GM12878 (cell line): ENCODE data around the gene GRIK1. TPM values are rescaled to one million over a fixed set of nuclear protein-coding genes. Genes with fewer than 3 reads are reported as not detected.

Source experiments
- ATAC-seq: fragments of 200-7000 bp; cut with Tn5 transposase; 3 replicates; pipeline ENCODE4 v1.9.1; 2020; ENCODE audit warnings: mild to moderate bottlenecking, moderate library complexity
- BruUV-seq: library from RNA; stranded (reverse); fragments of 400-500 nt; replicated peaks from 2 replicates; lab custom pipeline; 2021; lab: Mats Ljungman, UMichigan
- CTCF ChIA-PET: fragments of 300-600 bp; sonication (Branson Sonifier 250); formaldehyde crosslinking; extraction: SDS; loops from one replicate; lab custom pipeline; 2021; ENCODE audit warnings: inconsistent platforms; lab: Yijun Ruan, JAX
- POLR2A ChIA-PET: fragments of 350-600 bp; formaldehyde crosslinking; extraction: SDS; loops from one replicate; lab custom pipeline; 2021; ENCODE audit warnings: inconsistent platforms; lab: Charles Lee
- RAD21 ChIA-PET: fragments of 300-600 bp; sonication (Branson Sonifier 250); formaldehyde crosslinking; loops from one replicate; lab custom pipeline; 2023; ENCODE audit warnings: antibody characterized with exemption; ENCODE audit not compliant: unreplicated experiment; lab: Charles Lee
- SMC1A ChIA-PET: fragments of 300-600 bp; sonication (Branson Sonifier 250); formaldehyde crosslinking; loops from one replicate; lab custom pipeline; 2023; ENCODE audit not compliant: unreplicated experiment, uncharacterized antibody; lab: Charles Lee
- DNase-seq: peaks from one replicate; pipeline ENCODE4 v3.0.0-alpha.2; 2011; ENCODE audit warnings: low read depth, low spot score
- FAIRE-seq: peaks from 3 replicates; lab custom pipeline; 2011; peaks lifted over from hg19 to GRCh38; lab: Jason Lieb, UNC
- H2AFZ ChIP-seq: 2 replicates; pipeline ENCODE4 v1.6.0; 2011; ENCODE audit warnings: low read depth, low read length, control low read depth; ENCODE audit not compliant: control insufficient read depth
- H3K27ac ChIP-seq: 2 replicates; pipeline ENCODE4 v1.5.1; 2011; ENCODE audit warnings: control low read depth; ENCODE audit not compliant: control insufficient read depth, insufficient read depth
- H3K27me3 ChIP-seq, 2 experiments: replicated peaks in 1 of 2; 2 replicates each; pipeline versions ENCODE4 v1.6.0 to v1.6.1; 2011; ENCODE audit warnings: low read length in 1 of 2; ENCODE audit not compliant: control insufficient read depth in 2 of 2, insufficient read depth in 2 of 2
- H3K36me3 ChIP-seq, 2 experiments: 2 replicates each; pipeline ENCODE4 v1.5.1; 2011; ENCODE audit warnings: low read length in 1 of 2; ENCODE audit not compliant: control insufficient read depth in 2 of 2, insufficient read depth in 2 of 2
- H3K4me1 ChIP-seq: 2 replicates; pipeline ENCODE4 v1.6.1; 2011; ENCODE audit warnings: mild to moderate bottlenecking, low read length, moderate library complexity, mixed read lengths; ENCODE audit not compliant: control insufficient read depth, insufficient read depth
- H3K4me2 ChIP-seq: 2 replicates; pipeline ENCODE4 v1.6.0; 2011; ENCODE audit warnings: control low read depth; ENCODE audit not compliant: control insufficient read depth, insufficient read depth
- H3K4me3 ChIP-seq: fragments of 200-600 bp; sonication (generic); 2 replicates; pipeline ENCODE4 v1.5.1; 2016
- H3K79me2 ChIP-seq: 2 replicates; pipeline ENCODE4 v1.6.0; 2011; ENCODE audit warnings: low read length; ENCODE audit not compliant: control insufficient read depth, insufficient read depth
- H3K9ac ChIP-seq: 2 replicates; pipeline ENCODE4 v1.8.0; 2011; ENCODE audit warnings: low read length, control low read depth, mixed read lengths; ENCODE audit not compliant: control insufficient read depth, insufficient read depth
- H3K9me3 ChIP-seq: replicated peaks from 3 replicates; pipeline ENCODE4 v1.5.1; 2011; ENCODE audit warnings: mild to moderate bottlenecking, low read length; ENCODE audit not compliant: control insufficient read depth, insufficient read depth
- H4K20me1 ChIP-seq: 2 replicates; pipeline ENCODE4 v1.6.0; 2011; ENCODE audit not compliant: control insufficient read depth, insufficient read depth
- CEBPB ChIP-seq, 2 experiments: fragments of 150-350 bp in 1 of 2; IDR thresholded peaks; 2 replicates each; pipeline ENCODE4 v1.6.1; 2012 to 2014; ENCODE audit warnings: low read depth in 2 of 2, low read length in 2 of 2, borderline replicate concordance in 1 of 2, inconsistent platforms in 1 of 2
- HDGF ChIP-seq: fragments of 450-650 bp; IDR thresholded peaks from 2 replicates; pipeline ENCODE4 v1.6.1; 2016; ENCODE audit warnings: antibody characterized with exemption
- POLR2AphosphoS2 ChIP-seq: IDR thresholded peaks from 2 replicates; pipeline ENCODE4 v1.6.1; 2011; ENCODE audit warnings: low read depth, mild to moderate bottlenecking, low read length, improper control_type of control experiment, moderate library complexity
- SIX5 ChIP-seq: IDR thresholded peaks from 2 replicates; pipeline ENCODE4 v1.6.1; 2011; ENCODE audit warnings: mild to moderate bottlenecking, low read depth, low read length, moderate library complexity; ENCODE audit not compliant: severe bottlenecking
- SPI1 ChIP-seq: IDR thresholded peaks from 2 replicates; pipeline ENCODE4 v1.6.1; 2011; ENCODE audit warnings: low read depth, mild to moderate bottlenecking, low read length, moderate library complexity, borderline replicate concordance; ENCODE audit not compliant: insufficient read depth
- SREBF2 ChIP-seq: IDR thresholded peaks from 2 replicates; pipeline ENCODE4 v1.6.1; 2012; ENCODE audit warnings: mild to moderate bottlenecking, low read length
- TCF12 ChIP-seq: IDR thresholded peaks from 2 replicates; pipeline ENCODE4 v1.6.1; 2011; ENCODE audit warnings: low read depth, mild to moderate bottlenecking, low read length
- whole genome bisulfite sequencing: methylation state at CpG from one replicate; pipeline ENCODE4 v1.1.6; 2016; ENCODE audit warnings: low lambda C conversion rate; ENCODE audit not compliant: insufficient replicate concordance, insufficient coverage; ENCODE audit errors: missing lambda C conversion rate; 5-methylcytosine and 5-hydroxymethylcytosine counted together
- in situ Hi-C: fragments of 300-500 bp; cut with MboI; formaldehyde crosslinking; loops from 9 replicates; pipeline ENCODE4 v1.14.3; 2018; ENCODE audit warnings: mixed read lengths
- intact Hi-C: fragments of 100-400 bp; cut with micrococcal nuclease; formaldehyde crosslinking; loops from one replicate; pipeline ENCODE4 v1.14.2; 2022; ENCODE audit not compliant: unreplicated experiment
- polyA plus RNA-seq, 11 experiments: library from polyadenylated mRNA; depleted of rRNA in 4 of 11; unstranded in 6 of 11; stranded (reverse) in 5 of 11; fragments of >200 nt; fragmentation: Nextera tagmentation in 4 of 11; fragmentation: Illumina TruSeq in 1 of 11; extraction: Ambion mirVana in 4 of 11; extraction: Trizol in 1 of 11; gene quantifications; 1 replicate in 1 of 11; 2 replicates in 10 of 11; pipeline versions ENCODE4 v1.2.1 to v1.2.3, GENCODE V29; 2011 to 2016; ENCODE audit warnings: inconsistent platforms in 2 of 11, missing spikeins in 2 of 11, low read depth in 1 of 11
- total RNA-seq, 4 experiments: library from RNA; depleted of rRNA in 3 of 4; stranded (reverse); fragments of >200 nt in 3 of 4; fragmentation: Illumina TruSeq in 1 of 4; extraction: Trizol in 1 of 4; gene quantifications; 2 replicates each; pipeline versions ENCODE4 v1.2.1 to v1.2.3, GENCODE V29; 2013 to 2021

Gene GRIK1
- total and polyA plus RNA-seq, 10 of the 15 experiments (the other 5 are each of a cell fraction or from before 2014, with no cell fraction given), result 0.05 to 0.13 (median 0.09) TPM; not detected in 7

- BruUV-seq, result no TSS peak
- SMC1A ChIA-PET, result interaction anchor here (1.2 kb wide), 1 partner anchor 14 kb away, joined by 3 read pairs; no protein-coding TSS in a partner anchor
- ATAC-seq (no peak), DNase-seq (no peak), FAIRE-seq (no peak)
- no peak overlapping the region for H3K27ac ChIP-seq
- H3K79me2 ChIP-seq, result no peaks in the 10 kb centered on the region
- CTCF ChIA-PET, result interaction anchor here (0.7 kb wide), 1 partner anchor 923 kb away, joined by 3 read pairs; no protein-coding TSS in a partner anchor
- POLR2A ChIA-PET, result no interaction called here
- H3K9me3 ChIP-seq, result no peaks in the 10 kb centered on the region
- no peak overlapping the region for H3K4me2 ChIP-seq
- TF ChIP-seq HDGF, result no peak
- no peak for TF ChIP-seq SREBF2
- no peak for TF ChIP-seq SIX5
- no peak for TF ChIP-seq CEBPB (IDR thresholded peaks at IDR 0.05; ENCODE audit: borderline replicate concordance in 1 of 2, low read depth in 2 of 2, low read length in 2 of 2)
- H3K9ac ChIP-seq, result no peak overlapping the region
- H2AFZ ChIP-seq, result no peak overlapping the region
- intact Hi-C loops (no loop called here), in situ Hi-C loops (no loop called here)
- RAD21 ChIA-PET, result no interaction called here
- no peaks in the 10 kb centered on the region for H3K27me3 ChIP-seq
- H3K4me3 ChIP-seq, result no peak overlapping the region
- no peaks in the 10 kb centered on the region for H3K36me3 ChIP-seq
- no peaks in the 10 kb centered on the region for H4K20me1 ChIP-seq
- 55% methylated on average over 9 of the region's 9 CpGs for WGBS
- H3K4me1 ChIP-seq, result no peaks in the 10 kb centered on the region
Measured at GRCh38 chr21:29657240-29657989, 282.4 kb downstream of the GRIK1 start.

GRCh38 chr21:29656504-29657239 lies 283.1 kb downstream of the GRIK1 start:
- no peaks in the 10 kb centered on the region for H3K36me3 ChIP-seq
- no peak overlapping the region for H3K9ac ChIP-seq
- intact Hi-C loops (no loop called here), in situ Hi-C loops (no loop called here)
- ChIA-PET POLR2A (no interaction called here), SMC1A (interaction anchor here (1.2 kb wide), 1 partner anchor 13 kb away, joined by 3 read pairs; no protein-coding TSS in a partner anchor), CTCF (interaction anchor here (0.7 kb wide), 1 partner anchor 923 kb away, joined by 3 read pairs; no protein-coding TSS in a partner anchor)
- 0 out of 2 replicates have a peak overlapping the region, but pooled peaks have one; percentile 30 for H3K4me2 ChIP-seq
- no peak overlapping the region for H3K4me3 ChIP-seq
- BruUV-seq, result no TSS peak
- no peaks in the 10 kb centered on the region for H3K27me3 ChIP-seq
- H3K4me1 ChIP-seq, result no peaks in the 10 kb centered on the region
- ATAC-seq (peak; percentile 36), FAIRE-seq (peak; percentile 62)
- no peaks in the 10 kb centered on the region for H4K20me1 ChIP-seq
- H3K9me3 ChIP-seq, result no peaks in the 10 kb centered on the region
- H3K27ac ChIP-seq, result no peak overlapping the region
- H2AFZ ChIP-seq, result peak overlapping the region; percentile 46
- under 1% methylated on average over 6 of the region's 6 CpGs for whole genome bisulfite sequencing
- H3K79me2 ChIP-seq, result no peaks in the 10 kb centered on the region
- TF ChIP-seq POLR2AphosphoS2, result no peak
- peak; percentile 17; the same call in 1 of the 2 replicates for TF ChIP-seq SPI1
- no peak for TF ChIP-seq TCF12
- TF ChIP-seq, all 136 proteins: peak for 1
- DNase-seq, result no peak
- RAD21 ChIA-PET, result no interaction called here
